HTERT RPE-1 (cell line): Measurements from ENCODE around the gene PARVB.

Source experiments
- in situ Hi-C: fragments of 300-500 bp; cut with MboI; formaldehyde crosslinking; loops from 4 replicates; pipeline ENCODE4 v1.14.3; 2020; ENCODE audit warnings: low sequenced_read_pairs

PARVB gene

DNA sequence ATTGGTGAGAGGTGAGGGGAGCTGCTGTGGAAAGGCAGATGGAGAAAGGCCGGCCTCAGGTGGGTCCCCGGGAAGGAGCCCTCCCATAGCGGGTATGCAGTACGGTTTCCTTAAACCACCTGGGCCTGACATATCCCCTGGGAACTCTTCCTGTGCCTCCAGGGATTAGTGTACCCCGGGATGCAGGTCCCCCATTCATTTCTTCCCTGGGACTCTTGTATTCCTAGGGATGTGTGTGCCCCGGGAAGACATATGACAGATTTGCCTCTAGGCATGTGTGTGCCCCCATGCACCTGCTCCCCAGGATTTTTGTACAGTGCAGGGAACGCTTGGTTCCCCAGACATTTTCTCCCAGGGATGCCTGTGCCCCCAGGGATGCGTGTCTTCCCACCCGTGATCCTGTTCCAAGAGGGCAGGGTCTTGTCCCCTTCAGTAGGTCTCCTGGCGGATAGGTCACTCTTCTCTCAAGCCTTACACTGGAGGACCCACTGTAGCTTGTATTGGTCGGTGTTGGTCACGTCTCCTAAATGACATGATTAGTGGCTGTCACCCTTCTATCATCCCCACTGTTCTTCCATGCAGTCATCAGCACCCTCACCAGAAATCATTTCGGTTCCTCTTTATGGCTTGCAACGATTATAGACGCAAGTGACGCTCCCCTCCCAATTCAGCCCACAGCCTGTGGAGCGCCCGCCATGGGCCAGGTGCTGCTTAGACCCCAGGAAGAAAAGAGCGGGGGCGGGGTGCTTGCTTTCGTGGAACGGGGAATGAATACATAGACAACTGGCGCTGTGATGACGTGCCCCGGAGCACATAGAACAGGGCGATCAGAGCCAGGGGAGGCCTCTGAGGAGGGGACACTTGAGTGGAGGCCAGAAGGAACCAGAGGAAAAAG lies 1.3 kb downstream of the PARVB start:
- in situ Hi-C loops: no loop called here

DNA sequence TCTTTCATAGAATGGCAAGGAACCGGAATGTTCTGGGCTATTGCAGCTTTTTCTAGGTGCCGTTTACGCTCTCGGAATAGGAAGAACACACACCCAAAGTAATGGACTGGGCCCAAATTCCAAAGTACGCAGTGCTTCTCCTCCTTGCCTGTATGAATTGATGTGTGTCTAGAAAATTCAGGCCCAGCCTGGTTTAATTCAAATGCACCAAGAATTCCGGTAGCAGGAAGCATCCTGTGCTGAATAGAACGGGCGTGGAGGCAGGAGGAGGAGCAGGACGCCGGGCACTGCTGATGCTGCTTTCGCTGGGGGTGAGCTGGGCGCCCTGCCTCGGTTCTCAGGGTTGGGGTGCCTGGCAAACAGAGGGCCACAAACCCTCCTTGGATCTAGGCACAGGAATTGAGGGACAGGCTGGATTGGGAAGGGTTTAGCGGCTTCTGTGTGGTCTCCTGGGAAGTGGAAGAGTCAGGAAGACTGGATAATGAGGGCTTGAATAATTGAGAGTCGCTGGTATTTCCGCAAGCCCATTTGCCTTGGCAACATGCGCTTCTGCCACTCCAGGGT lies 2.0 kb downstream of the PARVB start:
- in situ Hi-C loops: no loop called here

DNA sequence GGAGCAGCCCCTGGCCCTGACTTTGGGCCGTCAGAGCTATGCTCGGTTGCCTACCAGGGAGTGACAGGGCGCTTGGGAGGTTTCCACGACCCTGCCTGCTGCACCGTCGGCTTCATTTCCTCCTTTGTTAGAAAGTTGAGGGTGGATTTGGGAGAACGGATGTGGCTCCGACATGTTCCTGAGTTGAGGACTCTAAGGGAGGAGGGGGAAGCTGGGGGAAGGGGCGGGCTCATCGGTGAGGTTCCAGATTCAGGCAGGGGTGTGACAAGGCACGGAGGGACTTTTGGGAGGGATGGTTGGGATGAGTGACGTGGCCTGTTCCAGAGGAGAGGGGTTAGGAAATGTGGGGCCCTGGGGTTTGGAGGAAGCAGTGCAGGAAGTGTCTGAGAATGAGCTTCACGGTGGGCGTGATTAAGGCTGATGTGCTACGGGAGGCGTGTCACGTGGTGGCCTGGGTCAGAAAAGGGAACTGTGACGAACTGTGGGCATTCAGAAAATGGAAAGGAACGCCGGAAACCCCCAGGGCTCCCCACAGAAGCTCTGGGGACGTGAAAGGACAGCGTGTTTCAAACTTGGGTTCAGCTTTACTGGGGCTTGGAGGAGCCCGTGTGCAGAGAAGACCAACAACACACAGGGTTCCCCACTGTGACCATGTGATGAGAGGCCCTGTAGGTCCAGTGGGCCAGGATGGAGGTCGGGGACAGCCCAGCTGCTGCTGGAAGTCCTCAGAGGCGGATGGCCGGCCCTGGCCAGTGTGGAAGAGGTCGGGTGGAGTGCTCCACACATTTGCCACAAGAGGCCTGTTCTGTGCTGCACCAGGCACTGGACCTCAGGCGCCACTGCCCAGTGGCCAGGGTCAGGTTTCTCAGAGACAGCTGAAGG lies 2.8 kb downstream of the PARVB start:
- in situ Hi-C loops: no loop called here

DNA sequence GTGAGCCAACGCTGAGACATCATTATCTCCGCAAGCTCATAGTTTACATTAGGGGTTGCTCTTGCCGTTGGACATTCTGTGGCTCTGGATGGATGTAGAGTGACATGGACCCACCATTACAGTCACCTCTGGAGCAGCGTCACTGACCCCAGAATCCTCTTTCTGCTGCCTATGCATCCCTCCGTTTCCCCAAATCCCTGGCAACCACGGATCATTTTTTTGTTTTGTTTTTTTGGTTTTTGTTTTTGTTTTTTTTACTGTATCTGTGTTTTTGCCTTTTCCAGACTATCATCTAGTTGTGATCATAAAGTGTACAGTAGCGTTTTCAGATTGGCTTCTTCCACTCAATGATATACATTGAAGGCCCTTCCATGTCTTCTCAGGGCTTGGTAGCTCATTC lies 4.0 kb downstream of the PARVB start:
- in situ Hi-C loops: no loop called here

DNA sequence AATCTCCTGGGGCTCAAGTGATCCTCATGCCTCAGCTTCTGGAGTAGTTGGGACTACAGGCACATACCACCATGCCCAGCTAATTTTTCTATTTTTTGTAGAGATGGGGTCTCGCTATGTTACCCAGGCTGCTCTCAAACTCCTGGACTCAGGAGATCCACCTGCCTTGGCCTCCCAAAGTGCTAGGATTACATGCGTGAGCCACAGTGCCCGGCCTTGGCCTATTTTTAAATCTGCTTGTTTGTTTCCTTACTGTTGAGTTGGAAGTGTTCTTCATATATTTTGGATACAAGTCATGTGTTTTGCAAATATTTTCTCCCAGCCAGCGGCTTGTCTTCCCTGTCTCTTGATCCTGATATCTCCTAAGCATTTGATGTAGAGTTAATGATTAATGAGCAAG lies 5.0 kb downstream of the PARVB start:
- in situ Hi-C loops: no loop called here

DNA sequence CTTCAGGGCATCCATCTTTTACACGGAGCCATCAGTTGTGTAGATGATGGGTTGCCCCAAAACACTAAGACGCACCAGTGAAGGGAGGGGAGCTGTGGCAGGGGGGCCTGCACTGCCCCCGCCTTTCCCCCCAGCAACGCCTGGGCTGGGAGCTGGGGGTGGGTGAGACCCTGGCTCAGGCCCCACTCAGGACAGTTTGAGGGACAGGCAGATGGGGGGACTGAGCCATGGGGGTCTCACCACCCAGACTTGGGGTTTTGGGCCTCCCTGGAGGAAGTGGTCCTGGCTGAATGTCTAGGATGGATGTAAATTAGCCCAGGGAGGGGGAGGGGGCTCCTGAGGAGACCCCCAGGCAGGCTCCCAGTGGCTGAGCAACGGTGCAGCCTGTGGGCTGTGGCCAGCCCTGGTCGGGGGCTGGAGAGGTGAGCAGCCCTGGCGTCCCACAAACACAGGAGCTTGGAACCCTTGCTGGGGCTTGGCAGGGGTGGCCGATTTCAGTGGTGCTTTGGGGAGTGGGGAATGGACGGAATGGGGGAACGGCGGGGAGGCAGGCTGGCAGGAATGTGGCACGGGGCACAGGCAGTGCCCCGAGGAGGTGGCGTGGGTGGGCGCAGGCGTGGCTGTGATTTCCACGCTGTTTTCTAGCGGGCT lies 6.1 kb downstream of the PARVB start:
- in situ Hi-C loops: no loop called here

DNA sequence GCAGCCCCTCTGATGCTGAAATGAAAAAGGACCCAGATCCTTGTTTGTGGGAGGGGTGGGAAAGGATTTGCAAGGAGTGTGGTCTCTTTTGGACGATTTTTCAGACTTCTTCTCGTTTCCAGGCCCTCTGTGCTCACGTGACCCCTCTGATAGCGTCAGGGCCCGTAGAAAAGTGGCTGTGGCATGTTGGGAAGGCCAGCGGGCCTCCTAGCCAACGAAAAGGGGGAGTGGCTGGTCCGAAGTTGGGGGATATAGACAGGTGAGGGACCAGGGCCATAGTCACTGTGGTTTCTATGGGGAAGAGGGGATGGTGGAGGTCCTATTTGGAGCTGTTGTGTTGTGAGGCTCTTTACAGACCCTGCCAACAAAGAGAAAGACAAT lies 6.6 kb downstream of the PARVB start:
- in situ Hi-C loops: no loop called here

DNA sequence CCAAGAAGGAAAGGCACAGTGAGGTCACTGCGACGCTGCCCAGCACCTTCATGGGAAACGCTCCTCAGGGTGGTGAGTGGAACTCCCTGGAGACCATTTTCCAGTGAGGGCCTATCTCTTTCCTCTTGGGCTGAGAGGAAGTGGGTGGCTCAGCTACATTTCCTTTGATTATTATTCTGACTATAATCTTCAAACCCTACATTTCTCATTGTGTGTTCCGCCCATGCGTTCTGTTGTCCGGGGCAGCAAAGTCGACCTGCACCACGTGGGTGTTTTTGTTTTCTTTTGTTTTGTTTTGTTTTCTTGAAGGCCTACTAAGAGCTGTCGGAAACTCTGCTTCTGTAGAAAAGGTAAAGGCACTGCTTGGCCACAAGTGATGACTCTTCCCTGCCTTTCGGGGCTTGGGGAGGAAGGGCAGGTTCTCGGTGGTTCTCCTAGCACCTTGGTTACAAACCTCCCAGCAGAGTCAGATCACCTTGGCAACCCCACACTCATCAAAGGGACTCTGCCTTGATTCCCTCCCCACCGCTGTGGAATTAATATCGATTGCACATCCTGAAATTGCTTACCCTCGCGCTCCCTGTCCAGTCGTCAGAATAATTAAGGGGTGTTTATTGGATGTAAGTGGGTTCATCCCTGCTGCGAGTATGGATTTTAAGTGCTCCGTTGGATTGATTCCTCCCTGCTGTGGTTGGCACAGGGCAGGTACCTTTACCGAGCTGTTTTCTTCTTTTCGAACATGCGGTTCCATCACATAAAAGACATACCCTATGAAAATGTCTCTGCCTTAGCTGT lies 7.3 kb downstream of the PARVB start:
- in situ Hi-C loops: no loop called here

DNA sequence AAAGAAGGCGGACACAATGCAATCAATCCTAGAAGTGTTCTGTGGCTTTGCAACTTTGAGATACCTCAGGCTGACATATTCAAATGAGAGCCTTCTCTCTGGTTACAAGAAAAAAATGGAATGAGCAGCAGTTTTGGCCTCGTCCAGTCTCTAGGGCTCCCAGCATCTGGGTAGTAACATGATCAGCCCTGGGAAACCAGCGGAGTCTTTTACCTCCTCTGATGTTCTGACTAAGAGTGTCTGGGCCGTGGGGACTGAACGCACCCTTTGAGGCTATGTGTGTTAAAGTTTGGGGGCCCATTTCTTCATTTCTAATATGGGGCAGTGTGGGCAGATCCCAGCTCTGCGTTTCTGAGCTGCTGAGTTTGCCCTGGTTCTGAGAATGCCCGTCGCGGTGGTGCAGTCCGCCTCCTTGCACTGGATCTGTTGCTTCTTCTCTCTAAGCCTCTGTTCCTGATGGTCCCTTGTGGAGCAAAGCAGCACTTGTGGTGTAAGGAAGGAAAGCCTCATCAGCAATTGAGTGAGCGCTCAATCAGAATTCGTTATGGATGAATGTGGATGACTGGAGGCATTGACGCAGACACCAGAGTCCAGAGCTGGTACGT lies 8.1 kb downstream of the PARVB start:
- in situ Hi-C loops: no loop called here

DNA sequence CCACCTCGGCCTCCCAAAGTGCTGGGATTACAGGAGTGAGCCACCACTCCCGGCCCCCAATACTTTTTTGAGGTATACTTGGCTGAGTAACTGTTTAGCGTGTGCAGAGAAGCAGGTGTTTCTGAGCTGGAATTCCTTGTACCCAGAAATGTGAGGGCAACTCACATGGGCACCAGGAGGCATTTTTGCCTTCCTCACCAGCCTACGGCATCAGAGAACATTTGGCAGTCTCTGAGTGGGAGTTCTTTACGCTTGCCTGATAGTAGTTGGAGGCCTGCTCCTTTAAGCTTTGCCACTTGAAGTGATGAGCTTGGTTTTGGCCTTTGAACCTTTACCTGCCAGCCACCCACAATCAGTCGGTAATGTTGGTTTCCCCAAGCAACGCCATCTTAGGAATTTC lies 9.2 kb downstream of the PARVB start:
- in situ Hi-C loops: no loop called here

DNA sequence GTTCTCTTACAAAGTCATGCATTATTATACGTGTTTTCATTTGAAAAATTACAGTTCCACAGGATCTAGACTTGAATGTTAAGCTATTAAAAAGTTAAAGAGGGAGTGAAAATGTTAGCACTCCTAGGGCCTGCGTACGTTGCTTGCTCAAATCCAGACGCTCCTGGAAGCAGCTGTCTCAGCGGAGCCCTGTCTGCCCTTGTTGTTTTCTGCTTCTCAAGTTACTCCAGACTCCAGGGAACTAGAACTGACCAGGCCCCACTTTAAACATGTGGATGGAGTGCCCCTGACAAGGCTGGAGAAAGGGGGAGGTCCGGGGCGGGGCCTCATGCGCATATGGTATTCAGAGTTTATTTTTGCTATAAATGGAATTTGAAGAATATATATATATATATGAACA lies 9.6 kb downstream of the PARVB start:
- in situ Hi-C loops: no loop called here

DNA sequence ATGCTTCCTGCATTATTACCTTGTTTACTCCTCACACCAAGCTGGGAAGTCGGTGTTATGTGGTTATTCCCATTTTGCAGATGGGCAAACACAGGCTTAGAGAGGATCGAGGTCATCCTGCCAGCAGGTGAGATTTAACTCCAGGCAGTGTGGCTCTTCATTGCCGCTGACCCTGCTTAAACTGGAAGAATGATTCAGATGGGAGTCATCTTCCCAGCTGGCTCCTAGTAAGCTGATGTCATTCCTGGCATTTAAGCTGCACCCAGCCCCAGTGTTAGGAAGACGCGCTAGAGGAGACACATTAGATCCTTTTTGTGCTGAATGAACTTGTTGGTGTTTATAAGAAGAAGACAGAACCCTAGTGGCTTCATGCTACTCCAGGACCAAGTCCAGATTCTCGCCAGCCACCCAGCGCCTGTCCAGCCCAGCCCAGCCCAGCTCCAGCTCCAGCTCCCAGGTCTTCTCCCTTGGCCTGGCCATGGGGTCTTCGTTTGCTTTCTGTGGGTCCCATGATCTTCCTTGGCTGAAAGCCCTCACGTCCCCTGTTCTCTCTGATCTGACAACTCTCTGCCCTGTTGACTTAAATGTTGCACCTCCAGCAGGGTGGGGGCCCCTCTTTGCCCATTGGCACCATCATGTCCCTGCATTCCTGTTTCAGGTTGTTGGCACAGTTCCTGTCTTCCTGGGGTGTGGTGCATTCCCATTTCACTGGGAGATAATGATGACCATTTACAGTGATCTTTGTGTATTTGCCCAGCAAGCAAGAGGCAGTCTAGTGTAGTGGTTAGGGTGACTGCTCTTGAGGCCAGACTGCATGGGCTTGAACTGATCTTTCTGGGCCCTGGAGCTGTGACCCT lies 13.6 kb downstream of the PARVB start:
- in situ Hi-C loops: no loop called here

DNA sequence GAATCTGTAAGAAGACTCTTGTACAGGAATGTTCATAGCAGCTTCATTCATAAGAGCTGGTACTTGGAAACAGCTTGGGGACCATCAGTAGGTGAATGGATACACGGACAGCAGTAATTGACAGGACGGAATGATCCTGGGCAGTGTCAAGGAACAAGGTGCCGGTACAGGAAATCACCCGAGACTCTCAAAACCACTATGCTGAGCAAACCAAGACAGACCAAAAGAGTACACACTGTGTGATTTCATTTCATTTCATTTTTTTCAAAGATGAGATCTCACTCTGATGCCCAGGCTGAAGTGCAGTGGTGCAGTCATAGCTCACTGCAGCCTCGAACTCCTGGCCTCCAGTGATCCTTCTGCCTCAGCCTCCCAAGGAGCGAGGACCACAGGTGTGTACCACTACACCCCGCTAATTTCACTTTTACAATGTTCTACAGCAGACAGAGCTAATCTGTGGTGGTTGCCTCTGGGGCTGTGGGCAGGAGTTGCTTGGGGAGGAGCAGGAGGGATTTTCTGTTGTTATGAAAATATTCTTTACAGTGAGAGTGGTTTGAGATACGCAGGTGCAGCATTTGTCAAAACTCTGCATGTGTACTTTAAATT lies 15.6 kb downstream of the PARVB start:
- in situ Hi-C loops: no loop called here

DNA sequence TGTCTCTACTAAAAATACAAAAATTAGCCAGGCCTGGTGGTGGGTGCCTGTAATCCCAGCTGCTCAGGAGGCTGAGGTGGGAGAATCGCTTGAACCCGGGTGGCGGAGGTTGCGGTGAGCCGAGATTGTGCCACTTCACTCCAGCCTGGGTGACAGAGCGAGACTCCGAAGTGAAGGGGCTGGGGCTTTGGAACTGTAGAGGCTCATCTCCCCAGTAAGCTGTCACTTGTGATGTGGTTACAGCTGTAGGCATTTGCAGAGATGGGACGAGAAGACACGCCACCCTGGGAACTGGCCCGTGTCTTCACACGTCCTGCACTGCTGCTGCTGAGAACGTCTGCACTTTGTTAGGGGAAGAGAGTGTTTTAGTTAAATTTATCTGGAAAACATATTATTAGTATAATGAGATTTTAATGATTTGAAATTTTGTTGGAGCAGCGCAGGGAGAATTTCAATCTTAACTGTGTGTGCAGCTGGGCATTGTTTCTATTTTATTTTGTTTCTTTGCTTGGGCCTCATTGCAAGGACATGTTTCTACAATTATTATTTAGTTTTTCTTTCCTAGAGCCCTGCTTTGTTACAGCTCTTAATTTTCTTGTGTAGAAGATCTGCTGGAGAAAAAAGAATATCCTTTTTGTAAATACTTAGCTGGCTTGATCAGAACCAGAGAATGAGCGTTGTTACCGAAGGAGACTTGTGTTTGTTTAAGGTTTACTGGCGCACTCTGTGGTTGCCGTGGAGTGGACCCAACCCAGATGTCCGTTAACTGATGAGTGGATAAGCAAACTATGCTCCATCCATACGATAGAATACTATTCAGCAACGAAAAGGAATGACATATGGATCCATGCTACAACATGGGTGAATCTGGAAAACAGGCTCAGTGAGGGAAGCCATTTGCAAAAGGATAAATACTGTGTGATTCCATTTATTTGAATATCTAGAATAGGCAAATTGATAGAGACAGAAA lies 18.4 kb downstream of the PARVB start:
- in situ Hi-C loops: no loop called here

DNA sequence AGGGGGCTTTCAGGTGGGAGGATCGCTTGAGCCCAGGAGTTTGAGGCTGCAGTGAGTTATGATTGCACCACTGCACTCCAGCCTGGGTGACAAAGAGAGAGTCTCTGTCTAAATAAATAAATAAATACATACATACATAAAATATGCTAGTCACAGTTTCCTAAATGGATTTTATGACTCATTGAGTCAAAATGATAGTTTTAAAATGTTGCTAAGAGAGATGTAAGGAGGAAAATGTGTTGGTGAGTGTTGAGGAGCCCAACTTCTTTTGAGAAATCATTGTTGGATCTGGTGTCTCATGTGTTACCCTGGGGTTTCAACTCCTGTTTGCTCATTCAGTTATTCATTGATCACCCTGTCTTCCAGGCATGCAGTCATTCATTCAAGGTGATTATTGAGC lies 21.0 kb downstream of the PARVB start:
- in situ Hi-C loops: no loop called here

DNA sequence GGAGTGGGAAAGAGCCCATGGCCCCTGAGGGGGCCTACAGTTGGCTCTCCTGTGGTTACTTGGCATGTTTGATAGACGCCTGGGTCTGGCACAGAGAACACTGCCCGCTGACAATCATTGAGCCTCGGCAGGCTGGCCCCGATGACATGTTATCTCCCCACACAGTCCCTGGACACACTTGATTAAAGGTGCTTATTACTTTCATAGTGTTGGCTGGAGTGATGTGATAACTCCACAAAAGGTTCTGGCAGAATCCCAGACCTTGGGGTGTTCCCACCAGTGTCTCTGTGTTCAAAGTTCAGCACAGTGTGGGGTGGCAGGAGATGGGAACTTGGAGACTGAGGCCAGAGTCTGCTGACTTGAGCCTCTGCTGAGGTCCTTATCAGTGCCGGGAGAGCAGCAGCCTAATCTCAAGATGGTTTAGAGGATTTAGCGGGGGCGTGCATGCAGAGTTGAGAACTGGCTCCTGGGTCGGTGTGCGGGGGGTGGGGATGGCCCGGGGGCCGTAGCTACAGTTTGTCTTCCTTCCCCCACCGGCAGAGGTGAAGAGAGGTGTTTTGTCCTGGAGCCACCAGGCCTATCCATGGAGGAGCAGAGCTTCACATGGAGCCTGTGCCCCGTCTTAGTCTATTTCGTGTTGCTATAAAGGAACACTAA lies 22.5 kb downstream of the PARVB start:
- in situ Hi-C loops: no loop called here

DNA sequence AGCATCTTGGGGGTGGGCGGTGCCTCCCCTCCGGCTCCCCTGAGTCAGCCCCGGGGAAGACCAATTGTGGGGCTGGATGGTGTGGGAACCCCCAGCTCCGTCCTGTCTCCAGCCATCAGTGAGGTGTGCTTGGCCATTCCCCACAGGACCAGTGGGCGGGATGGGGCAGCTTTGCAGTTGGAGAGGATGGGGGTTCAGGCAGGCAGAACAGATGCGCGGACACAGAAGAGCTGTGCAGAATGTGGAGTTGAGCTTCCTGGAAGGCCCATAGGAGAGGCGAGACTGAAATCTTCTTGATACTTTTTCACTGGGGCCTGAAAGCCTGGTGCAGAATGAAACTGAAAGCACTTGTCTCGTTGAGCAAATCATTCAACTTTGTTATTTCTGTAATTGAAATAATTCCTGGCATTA lies 23.8 kb downstream of the PARVB start:
- in situ Hi-C loops: no loop called here
